ENCODE results near the gene POC1A.

DNA sequence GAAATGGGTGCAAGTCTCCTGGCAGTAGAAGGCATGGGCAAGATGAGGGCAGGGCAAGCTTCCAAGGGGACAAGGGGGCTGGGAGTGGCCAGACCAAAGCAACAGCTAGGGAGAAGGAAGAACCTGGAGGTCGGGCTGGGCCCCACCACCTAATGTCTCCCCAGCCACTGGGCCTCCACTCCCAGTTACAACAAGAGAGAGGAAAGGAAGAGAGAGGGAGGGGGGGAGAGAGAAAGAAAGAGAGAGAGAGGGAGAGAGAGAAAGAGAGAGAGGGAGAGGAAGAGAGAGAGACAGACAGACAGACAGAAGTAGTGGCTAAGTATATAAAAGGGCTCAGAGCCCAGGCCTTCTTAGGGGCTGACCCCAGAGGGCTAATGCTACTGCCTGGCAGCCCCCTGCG is 104.7 kb downstream of the POC1A start:
- TF ChIP-seq, protein P1, sequence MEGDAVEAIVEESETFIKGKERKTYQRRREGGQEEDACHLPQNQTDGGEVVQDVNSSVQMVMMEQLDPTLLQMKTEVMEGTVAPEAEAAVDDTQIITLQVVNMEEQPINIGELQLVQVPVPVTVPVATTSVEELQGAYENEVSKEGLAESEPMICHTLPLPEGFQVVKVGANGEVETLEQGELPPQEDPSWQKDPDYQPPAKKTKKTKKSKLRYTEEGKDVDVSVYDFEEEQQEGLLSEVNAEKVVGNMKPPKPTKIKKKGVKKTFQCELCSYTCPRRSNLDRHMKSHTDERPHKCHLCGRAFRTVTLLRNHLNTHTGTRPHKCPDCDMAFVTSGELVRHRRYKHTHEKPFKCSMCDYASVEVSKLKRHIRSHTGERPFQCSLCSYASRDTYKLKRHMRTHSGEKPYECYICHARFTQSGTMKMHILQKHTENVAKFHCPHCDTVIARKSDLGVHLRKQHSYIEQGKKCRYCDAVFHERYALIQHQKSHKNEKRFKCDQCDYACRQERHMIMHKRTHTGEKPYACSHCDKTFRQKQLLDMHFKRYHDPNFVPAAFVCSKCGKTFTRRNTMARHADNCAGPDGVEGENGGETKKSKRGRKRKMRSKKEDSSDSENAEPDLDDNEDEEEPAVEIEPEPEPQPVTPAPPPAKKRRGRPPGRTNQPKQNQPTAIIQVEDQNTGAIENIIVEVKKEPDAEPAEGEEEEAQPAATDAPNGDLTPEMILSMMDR (IDR thresholded peaks at IDR 0.05; ENCODE audit: low read depth, low read length, poor library complexity, severe bottlenecking): no peak
- TF ChIP-seq EZH2phosphoT487 (IDR thresholded peaks at IDR 0.05; ENCODE audit: borderline replicate concordance, low read length): no peak
